ENCODE measurements around the gene RBFOX2.

Gene RBFOX2

DNA sequence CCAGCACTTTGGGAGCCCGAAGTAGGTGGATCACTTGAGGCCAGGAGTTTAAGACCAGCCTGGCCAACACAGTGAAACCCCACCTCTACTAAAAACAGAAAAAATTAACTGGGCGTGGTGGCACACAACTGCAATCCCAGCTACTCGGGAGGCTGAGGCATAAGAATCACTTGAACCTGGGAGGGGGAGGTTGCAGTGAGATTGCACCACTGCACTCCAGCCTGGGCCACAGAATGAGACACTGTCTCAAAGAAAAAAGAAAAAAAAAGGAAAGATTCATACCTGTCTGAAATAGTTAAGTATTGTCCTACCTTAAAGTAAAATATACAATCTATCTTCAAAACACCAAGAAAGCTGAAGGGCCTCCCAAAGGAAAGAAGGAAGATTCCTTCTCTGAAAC, 20.1 kb downstream of the RBFOX2 start:
- FAIRE-seq (no peak), DNase-seq (ENCODE audit: insufficient read length, low spot score) (no peak)
- TF ChIP-seq, protein P1, sequence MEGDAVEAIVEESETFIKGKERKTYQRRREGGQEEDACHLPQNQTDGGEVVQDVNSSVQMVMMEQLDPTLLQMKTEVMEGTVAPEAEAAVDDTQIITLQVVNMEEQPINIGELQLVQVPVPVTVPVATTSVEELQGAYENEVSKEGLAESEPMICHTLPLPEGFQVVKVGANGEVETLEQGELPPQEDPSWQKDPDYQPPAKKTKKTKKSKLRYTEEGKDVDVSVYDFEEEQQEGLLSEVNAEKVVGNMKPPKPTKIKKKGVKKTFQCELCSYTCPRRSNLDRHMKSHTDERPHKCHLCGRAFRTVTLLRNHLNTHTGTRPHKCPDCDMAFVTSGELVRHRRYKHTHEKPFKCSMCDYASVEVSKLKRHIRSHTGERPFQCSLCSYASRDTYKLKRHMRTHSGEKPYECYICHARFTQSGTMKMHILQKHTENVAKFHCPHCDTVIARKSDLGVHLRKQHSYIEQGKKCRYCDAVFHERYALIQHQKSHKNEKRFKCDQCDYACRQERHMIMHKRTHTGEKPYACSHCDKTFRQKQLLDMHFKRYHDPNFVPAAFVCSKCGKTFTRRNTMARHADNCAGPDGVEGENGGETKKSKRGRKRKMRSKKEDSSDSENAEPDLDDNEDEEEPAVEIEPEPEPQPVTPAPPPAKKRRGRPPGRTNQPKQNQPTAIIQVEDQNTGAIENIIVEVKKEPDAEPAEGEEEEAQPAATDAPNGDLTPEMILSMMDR (IDR thresholded peaks at IDR 0.05; ENCODE audit: insufficient read depth, missing control alignments), result no peak

DNA sequence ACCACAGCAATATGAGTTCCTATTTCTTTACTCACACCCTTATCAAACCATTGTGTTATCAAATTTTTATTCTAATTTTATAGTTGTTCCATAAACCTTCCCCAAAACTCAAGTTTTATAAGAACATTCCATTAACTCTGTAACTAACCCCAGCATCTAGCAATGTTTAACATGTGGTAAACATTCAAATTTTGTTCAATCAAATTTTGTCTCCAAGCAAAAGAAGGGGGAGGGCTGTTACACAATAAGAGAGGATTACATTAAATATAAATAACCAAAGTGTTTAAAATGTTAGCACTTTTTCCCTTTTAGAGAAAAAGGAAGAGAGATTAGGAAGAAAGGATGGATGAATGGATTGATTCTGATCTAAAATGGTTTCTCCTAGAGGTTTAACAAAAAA, 20.5 kb downstream of the RBFOX2 start:
- no peak for FAIRE-seq
- DNase-seq (ENCODE audit: insufficient read length, low spot score), result no peak
- TF ChIP-seq, protein P1 (IDR thresholded peaks at IDR 0.05; ENCODE audit: insufficient read depth, missing control alignments), result no peak

DNA sequence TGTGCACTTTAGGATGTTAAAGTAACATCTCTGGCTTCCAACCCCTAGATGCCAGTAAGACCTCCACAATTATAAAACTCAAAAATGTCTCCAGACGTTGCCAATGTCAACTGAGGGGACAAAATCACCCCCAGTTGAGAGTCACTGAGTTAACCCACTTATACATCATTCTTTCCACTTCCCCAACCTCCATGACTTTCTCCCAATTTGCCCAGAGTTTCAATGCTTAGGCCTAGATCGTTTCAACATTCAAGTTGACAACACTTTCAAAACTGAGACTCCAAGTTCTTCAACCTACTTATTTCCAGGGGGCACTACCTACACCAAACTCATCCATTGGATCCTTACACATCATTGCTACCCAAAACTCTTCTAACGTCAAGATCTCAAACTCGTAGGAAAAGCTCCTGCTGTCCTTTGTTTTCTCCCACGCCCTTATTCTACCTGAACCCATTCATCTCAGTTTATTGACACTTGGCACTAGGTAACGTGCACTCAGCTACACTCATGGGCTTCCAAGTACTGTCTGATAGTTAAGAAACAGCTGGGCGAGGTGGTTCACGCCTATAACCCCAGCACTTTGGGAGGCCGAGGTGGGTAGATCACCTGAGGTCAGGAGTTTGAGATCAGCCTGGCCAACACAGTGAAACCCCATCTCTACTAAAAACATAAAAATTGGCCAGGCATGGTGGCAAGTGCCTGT, 24.5 kb downstream of the RBFOX2 start:
- FAIRE-seq (no peak), DNase-seq (ENCODE audit: insufficient read length, low spot score) (no peak)
- TF ChIP-seq, protein P1 (IDR thresholded peaks at IDR 0.05; ENCODE audit: insufficient read depth, missing control alignments), result no peak

DNA sequence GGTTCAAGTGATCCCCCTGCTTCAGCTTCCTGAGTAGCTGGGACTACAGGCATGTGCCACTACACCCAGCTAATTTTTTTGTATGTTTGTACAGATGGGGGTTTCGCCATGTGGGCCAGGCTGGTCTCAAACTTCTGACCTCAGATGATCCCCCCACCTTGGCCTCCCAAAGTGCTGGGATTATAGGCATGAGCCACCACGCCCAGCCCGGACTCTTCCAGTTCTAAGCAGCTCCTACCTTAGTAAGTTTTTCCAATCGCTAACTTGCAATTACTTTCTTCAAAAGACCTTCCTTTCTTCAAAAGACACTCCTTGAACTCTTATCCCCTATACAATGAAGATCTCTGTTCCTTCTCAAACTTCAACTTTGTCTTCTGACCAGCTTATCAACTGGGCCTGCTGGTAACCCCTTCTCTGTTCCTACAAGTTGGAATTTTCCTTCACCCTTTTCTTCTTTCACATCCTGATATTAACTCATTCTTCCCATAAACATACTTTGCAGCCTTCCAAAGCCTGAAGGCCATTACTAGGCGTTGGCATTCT, 25.8 kb downstream of the RBFOX2 start:
- DNase-seq (ENCODE audit: insufficient read length, low spot score), result no peak
- no peak for FAIRE-seq
- TF ChIP-seq, protein P1 (IDR thresholded peaks at IDR 0.05; ENCODE audit: insufficient read depth, missing control alignments), result no peak

DNA sequence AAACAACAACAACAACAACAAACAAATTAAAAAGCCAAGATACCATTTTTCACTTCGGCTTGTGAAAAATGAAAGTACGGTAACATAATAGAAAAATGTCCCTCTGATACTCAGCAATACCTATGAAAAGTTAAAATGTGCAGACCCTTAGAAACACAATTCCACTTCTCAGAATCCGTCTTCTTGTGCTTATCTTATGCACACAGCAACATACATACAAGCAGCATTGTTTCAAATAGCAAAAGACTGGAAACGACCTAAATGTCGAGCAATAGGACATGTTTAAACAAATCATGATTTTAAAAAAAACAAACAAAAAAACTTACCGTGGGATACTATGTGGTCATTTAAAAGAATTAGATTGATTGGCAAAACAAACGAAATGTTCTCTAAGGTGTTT, 26.5 kb downstream of the RBFOX2 start:
- no peak for DNase-seq (ENCODE audit: insufficient read length, low spot score)
- FAIRE-seq, result no peak
- TF ChIP-seq, protein P1 (IDR thresholded peaks at IDR 0.05; ENCODE audit: insufficient read depth, missing control alignments), result no peak

DNA sequence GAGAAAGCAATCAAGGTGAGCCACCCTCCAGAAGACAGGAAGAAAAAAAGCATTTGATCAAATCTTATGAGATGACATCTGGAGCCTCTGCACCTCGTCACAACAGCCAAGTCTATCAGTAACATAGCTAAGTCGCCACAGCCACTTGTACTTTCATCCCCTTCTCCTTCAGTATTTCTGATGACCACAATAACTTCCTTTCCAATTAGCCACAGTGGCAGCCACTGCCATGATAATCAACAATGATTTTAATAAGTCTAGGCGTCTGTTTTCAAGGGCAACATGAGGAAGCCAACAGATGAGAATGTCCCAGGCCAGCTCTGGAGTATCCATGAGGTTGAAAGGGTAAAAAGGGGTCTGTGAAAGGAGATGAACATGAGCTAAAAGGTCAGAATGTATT, 29.9 kb downstream of the RBFOX2 start:
- FAIRE-seq, result no peak
- DNase-seq (ENCODE audit: insufficient read length, low spot score), result no peak
- TF ChIP-seq, protein P1 (IDR thresholded peaks at IDR 0.05; ENCODE audit: insufficient read depth, missing control alignments), result no peak

DNA sequence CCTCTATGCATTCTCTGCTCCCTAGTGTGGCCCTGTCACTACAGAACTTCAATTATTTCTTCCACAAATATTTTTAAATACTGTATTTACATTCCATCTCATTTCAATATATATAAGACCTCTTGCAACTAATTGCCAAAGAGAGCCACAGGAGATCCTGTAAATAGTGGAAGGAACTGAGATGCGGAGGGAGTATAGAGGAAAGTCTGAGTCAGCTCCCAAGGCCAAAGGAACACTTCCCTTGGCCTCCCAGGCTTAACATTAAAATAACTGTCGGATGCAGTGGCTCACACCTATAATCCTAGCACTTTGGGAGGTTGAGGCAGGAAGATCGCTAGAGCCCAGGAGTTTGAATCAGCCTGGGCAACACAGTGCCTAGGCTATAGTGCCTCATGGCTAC, 31.2 kb downstream of the RBFOX2 start:
- DNase-seq (ENCODE audit: insufficient read length, low spot score) (no peak), FAIRE-seq (no peak)
- TF ChIP-seq, protein P1 (IDR thresholded peaks at IDR 0.05; ENCODE audit: insufficient read depth, missing control alignments), result no peak

Data from D721Med (cell line).